ENCODE measurements around the gene PSMD13. TPM values are rescaled to one million over a fixed set of nuclear protein-coding genes. Genes with fewer than 3 reads are reported as not detected.
A peak's percentile ranks its signal among the peaks of the same experiment; 100 is the strongest.
"Not testable (repeated sequence)": the region's sequence is repeated elsewhere in the genome, so short reads cannot be mapped to it uniquely, and the experiment has no call there.

PSMD13 gene
- total RNA-seq, 1 donor from 2014 or later = 150 TPM

DNA sequence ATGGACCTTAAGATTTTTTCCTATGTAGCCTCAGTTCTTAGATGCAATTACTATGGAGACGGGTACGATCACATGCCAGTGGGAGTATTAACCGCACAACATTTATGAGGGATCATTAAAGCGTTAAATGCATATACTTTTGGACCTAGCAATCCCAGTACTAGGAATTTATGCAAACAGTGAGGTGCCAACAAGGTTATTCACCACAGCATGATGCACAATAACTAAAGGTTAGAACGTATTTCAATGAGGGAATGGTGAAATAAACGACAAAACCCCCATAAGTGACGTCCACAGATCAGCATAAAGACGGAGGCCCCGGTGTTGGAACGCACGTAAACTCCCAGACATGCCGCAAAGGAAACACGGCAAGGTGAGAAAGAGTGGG, 1.2 kb upstream of the PSMD13 start:
- Histone ChIP-seq H3K36me3 (ENCODE audit: control insufficient read depth, insufficient read depth, low read length) (no peaks in the 10 kb centered on the region), H3K4me3 (ENCODE audit: low read depth, low read length) (peak overlapping the region; percentile 88), H3K27me3 (ENCODE audit: control insufficient read depth, insufficient read depth, low read length) (no peaks in the 10 kb centered on the region)
- DNase-seq (ENCODE audit: low read depth) = no peak
- TF ChIP-seq, protein P1, sequence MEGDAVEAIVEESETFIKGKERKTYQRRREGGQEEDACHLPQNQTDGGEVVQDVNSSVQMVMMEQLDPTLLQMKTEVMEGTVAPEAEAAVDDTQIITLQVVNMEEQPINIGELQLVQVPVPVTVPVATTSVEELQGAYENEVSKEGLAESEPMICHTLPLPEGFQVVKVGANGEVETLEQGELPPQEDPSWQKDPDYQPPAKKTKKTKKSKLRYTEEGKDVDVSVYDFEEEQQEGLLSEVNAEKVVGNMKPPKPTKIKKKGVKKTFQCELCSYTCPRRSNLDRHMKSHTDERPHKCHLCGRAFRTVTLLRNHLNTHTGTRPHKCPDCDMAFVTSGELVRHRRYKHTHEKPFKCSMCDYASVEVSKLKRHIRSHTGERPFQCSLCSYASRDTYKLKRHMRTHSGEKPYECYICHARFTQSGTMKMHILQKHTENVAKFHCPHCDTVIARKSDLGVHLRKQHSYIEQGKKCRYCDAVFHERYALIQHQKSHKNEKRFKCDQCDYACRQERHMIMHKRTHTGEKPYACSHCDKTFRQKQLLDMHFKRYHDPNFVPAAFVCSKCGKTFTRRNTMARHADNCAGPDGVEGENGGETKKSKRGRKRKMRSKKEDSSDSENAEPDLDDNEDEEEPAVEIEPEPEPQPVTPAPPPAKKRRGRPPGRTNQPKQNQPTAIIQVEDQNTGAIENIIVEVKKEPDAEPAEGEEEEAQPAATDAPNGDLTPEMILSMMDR (IDR thresholded peaks at IDR 0.05; ENCODE audit: insufficient read depth, low read length, poor library complexity, severe bottlenecking) = no peak

DNA sequence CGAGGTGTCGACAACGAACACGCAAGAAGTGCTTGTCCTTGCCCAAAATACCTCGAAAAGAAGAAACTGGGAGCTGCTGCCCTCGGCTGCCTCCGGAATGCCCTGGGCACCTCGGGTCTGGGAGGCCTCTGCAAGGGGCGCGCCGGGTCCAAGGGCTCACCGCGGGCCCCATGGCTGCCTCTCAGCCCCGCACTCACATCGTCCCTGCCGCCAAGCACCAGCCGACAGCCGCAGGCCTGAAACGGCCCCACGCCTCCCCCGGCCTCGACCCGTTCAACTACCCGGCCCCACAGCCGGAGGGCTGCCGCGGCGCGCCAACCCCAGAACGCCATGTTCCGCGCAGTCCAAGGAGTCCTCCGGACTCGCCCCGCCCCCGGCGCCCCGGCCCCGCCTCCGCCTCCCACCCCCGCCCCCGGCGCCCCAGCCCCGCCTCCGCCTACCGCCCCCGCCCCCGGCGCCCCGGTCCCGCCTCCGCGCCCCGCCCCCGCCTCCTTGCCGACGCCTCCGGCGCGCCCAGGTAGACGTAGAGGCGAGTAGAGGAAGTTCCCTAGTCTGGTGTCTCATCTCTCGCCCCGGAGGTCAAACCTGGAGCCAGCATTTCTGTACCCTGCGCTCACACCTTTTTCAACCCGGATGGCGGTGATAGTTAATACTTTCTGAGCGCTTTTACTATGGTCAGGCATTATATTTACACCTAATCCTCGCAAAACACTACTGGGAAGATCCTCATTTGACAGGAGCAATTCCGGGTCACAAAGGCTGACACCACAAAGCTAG, 591 bp upstream of the PSMD13 start, which contains the start of gene SIRT3:
Gene SIRT3, minus strand, starts transcription at position 346 of the 777 bp plus-strand sequence. Its CDS starts 14 bp downstream, at position 332.
- TF ChIP-seq, protein P1 (IDR thresholded peaks at IDR 0.05; ENCODE audit: insufficient read depth, low read length, poor library complexity, severe bottlenecking) = no peak
- DNase-seq (ENCODE audit: low read depth) = peak; percentile 37
- H3K27me3 ChIP-seq (ENCODE audit: control insufficient read depth, insufficient read depth, low read length) = no peaks in the 10 kb centered on the region
- peak within 1 kb of the TSS; percentile 89 for H3K4me3 ChIP-seq (ENCODE audit: low read depth, low read length)
- no peaks in the 10 kb centered on the region for H3K36me3 ChIP-seq (ENCODE audit: control insufficient read depth, insufficient read depth, low read length)

DNA sequence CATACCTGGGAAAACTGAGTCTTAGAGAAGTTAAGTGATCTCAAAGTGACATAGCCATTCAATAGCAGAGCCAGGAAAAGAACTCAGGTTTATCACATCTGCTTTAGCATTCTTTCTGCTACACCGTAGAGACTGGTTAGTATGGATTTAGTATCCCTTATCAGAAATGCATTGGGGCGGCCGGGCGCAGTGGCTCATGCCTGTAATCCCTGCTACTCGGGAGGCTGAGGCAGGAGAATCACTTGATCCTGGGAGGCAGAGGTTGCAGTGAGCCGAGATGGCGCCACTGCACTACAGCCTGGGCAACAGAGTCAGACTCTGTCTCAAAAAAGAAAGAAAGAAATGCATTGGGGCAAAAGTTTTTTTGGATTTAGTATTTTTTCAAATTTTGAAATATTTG, 1.6 kb downstream of the PSMD13 start:
- H3K27me3 ChIP-seq (ENCODE audit: control insufficient read depth, insufficient read depth, low read length); H3K36me3 ChIP-seq (ENCODE audit: control insufficient read depth, insufficient read depth, low read length); H3K4me3 ChIP-seq (ENCODE audit: low read depth, low read length); DNase-seq (ENCODE audit: low read depth): not testable (repeated sequence)

DNA sequence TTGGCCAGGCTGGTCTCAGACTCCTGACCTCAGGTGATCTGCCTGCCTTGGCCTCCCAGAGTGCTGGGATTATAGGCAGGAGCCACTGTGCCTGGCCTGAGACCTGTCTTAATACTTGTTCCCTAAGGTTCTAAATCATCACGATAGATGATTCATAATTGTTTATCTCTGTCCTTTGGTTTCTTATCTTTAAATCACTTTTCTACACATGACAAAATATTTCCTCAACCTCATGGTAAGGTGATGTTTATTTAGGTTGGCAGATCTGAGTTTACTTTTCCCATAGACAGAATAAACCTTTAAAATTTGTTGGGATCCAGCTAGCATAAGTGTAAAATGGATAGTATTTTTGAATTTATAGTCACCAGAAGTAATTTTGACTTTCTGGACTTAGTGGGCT, 3.5 kb downstream of the PSMD13 start:
- H3K27me3 ChIP-seq (ENCODE audit: control insufficient read depth, insufficient read depth, low read length) = no peaks in the 10 kb centered on the region
- no peak overlapping the region for H3K4me3 ChIP-seq (ENCODE audit: low read depth, low read length)
- TF ChIP-seq, protein P1 (IDR thresholded peaks at IDR 0.05; ENCODE audit: insufficient read depth, low read length, poor library complexity, severe bottlenecking) = no peak
- no peak for DNase-seq (ENCODE audit: low read depth)
- peaks cover 2% of the 10 kb centered on the region for H3K36me3 ChIP-seq (ENCODE audit: control insufficient read depth, insufficient read depth, low read length)

DNA sequence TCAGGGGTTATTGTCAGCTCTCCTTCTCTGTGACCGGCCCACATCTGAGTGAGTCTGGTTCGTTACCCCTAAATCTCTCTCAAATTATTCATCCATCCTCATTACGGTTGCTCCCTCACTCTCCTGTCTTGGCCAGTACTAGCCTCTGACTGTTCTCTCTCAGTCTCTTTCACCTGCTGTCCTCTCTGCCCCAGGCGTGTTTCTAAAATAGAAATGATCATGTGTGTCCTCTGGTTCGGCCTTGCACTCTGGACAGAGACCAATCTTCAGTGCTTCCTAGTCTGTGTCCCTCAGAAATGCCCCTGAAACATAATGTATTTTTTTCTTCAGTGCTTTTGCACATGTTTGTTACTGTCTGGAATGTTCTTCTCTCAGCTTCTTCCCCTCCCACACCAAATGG, 4.9 kb downstream of the PSMD13 start:
- DNase-seq (ENCODE audit: low read depth) = no peak
- H3K36me3 ChIP-seq (ENCODE audit: control insufficient read depth, insufficient read depth, low read length) = peaks cover 2% of the 10 kb centered on the region
- TF ChIP-seq, protein P1 (IDR thresholded peaks at IDR 0.05; ENCODE audit: insufficient read depth, low read length, poor library complexity, severe bottlenecking) = no peak

DNA sequence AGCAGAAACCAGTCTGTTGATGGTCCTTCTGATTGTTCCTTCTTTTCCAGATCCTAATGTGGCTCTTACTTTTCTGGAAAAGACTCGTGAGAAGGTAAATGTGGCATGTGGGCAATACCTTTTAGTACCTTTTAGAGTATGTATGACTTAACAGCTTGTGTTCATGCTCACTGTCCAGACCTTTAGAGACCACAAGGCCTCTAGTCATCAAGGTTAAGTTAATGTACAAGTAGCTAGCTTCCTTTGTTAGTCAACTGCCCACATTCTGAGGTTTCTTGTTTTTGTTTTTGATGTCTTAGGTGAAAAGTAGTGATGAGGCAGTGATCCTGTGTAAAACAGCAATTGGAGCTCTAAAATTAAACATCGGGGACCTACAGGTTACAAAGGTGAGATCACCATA, 7.6 kb downstream of the PSMD13 start:
- no peak for DNase-seq (ENCODE audit: low read depth)
- Histone ChIP-seq H3K36me3 (ENCODE audit: control insufficient read depth, insufficient read depth, low read length) (peaks cover 4% of the 10 kb centered on the region), H3K27me3 (ENCODE audit: control insufficient read depth, insufficient read depth, low read length) (no peaks in the 10 kb centered on the region), H3K4me3 (ENCODE audit: low read depth, low read length) (no peak overlapping the region)
- TF ChIP-seq, protein P1 (IDR thresholded peaks at IDR 0.05; ENCODE audit: insufficient read depth, low read length, poor library complexity, severe bottlenecking) = no peak

More for the DNA sequence above, 4.9 kb downstream of the PSMD13 start:
- no peaks in the 10 kb centered on the region for H3K27me3 ChIP-seq (ENCODE audit: control insufficient read depth, insufficient read depth, low read length)
- H3K4me3 ChIP-seq (ENCODE audit: low read depth, low read length) = no peak overlapping the region

All from kidney epithelial cell (primary cell).